ENCODE measurements around the gene PANK4.

Gene PANK4

GRCh38 chr1:2458687-2459086, 67.7 kb downstream of the PANK4 start:
- DNase-seq (ENCODE audit: low spot score) = no peak
- H3K27me3 ChIP-seq (ENCODE audit: insufficient read depth, poor library complexity, severe bottlenecking) = no peaks in the 10 kb centered on the region
- no peak for ATAC-seq (ENCODE audit: low read depth)
- no peaks in the 10 kb centered on the region for H3K36me3 ChIP-seq (ENCODE audit: low read depth)
- no peak for TF ChIP-seq CTCF (IDR thresholded peaks at IDR 0.05; ENCODE audit: poor library complexity, severe bottlenecking)
- peaks cover 5% of the 10 kb centered on the region for H3K4me1 ChIP-seq (ENCODE audit: insufficient read depth, poor library complexity, severe bottlenecking)
- H3K27ac ChIP-seq (ENCODE audit: poor library complexity, severe bottlenecking) = no peak overlapping the region
- no peaks in the 10 kb centered on the region for H3K9me3 ChIP-seq (ENCODE audit: severe bottlenecking)
- no peak overlapping the region for H3K4me3 ChIP-seq (ENCODE audit: severe bottlenecking)

Measured in RWPE2 (cell line).